Motor neuron (in vitro differentiated cells): ENCODE measurements around the gene ZYX. TPM values are rescaled to one million over a fixed set of nuclear protein-coding genes. Genes with fewer than 3 reads are reported as not detected.

Experiments used
- ATAC-seq, 8 experiments: fragments of 200-7000 bp; cut with Tn5 transposase; replicated peaks in 6 of 8; 2 replicates each; pipeline ENCODE4 v1.8.0; 2021; ENCODE audit warnings: mild to moderate bottlenecking in 8 of 8, moderate library complexity in 8 of 8
- H3K27ac ChIP-seq, 2 donors: fragments of 250-450 bp; sonication (Bioruptor Pico); 2 replicates each; pipeline ENCODE4 v1.9.0; 2021; ENCODE audit warnings: antibody characterized with exemption in 2 of 2, mild to moderate bottlenecking in 2 of 2, moderate library complexity in 1 of 2
- H3K4me1 ChIP-seq, 2 donors: fragments of 250-450 bp; sonication (Bioruptor Pico); replicated peaks in 1 of 2; 2 replicates each; pipeline ENCODE4 v1.6.1; 2021; ENCODE audit warnings: antibody characterized with exemption in 2 of 2, mild to moderate bottlenecking in 2 of 2, moderate library complexity in 1 of 2
- H3K4me3 ChIP-seq, 5 donors: fragments of 250-450 bp; sonication (Bioruptor Pico); 2 replicates each; pipeline ENCODE4 v1.9.0; 2021; ENCODE audit warnings: antibody characterized with exemption in 5 of 5, mild to moderate bottlenecking in 5 of 5, moderate library complexity in 4 of 5
- WGBS, 10 experiments: fragments of 450-650 bp; shearing (Covaris generic); methylation state at CpG; one replicate each; pipeline ENCODE4 v1.0.0; 2022; 5-methylcytosine and 5-hydroxymethylcytosine counted together
- in situ Hi-C, 9 experiments: fragments of 400-800 bp; cut with MboI; loops; one replicate each; pipeline ENCODE4 v1.15.0; 2021; ENCODE audit warnings: low sequenced_read_pairs in 9 of 9, low pct_unique_long_range_greater_than_20kb in 2 of 9; ENCODE audit not compliant: unreplicated experiment in 9 of 9
- total RNA-seq, 8 experiments: library from RNA; unstranded; fragments of 300-600 nt; gene quantifications; 2 replicates each; pipeline versions ENCODE4 v1.2.3 to v1.2.4, GENCODE V29; 2022

ZYX gene
- total RNA-seq, 8 experiments from 2014 or later: 15.5 to 110 (median 49.1) TPM

DNA sequence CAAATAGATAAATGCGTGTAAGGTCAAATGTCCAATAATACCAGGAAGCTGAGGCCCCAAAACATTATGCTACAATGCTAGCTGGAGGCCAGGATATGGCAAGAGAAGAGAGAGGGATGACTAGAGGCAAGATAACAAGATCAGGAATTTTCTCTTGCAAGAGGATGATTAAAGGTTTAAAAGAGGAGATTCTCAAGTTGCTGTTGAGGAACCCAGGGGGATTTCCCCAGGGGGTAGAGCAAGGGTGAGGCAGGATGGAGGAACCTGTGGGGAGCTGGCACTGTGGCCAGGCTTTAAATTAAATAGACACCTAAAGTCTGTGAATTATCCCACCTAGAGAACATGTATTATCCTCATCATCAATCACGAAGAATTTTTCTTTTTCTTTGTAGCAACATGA is 58.7 kb downstream of the ZYX start:
- ATAC-seq: no peak
- Histone ChIP-seq H3K4me1 (peaks cover 15 to 20% of the 10 kb centered on the region in 2 donors), H3K4me3 (no peak overlapping the region), H3K27ac (no peak overlapping the region)
- in situ Hi-C loops: loop anchor here in 1 of 9 experiments (25.0 kb wide), 1 partner anchor 428 kb away; no protein-coding TSS in a partner anchor
- 75 to 100% (median 93%) methylated on average over 1 to 2 of the region's 2 CpGs for WGBS, 10 experiments

Other genes with a start within 250 kb of the ZYX start
- not detected for gene PIP, start 249.3 kb upstream of the ZYX start, total RNA-seq
- under 1 TPM in 5 of 8 experiments, not detected in 3; 0.28 to 0.45 (median 0.33) TPM for gene TAS2R39, start 197.9 kb upstream of the ZYX start, total RNA-seq
- under 1 TPM in 4 of 8 experiments, not detected in 4; 0.27 to 0.76 (median 0.57) TPM for gene TAS2R40, start 159.3 kb upstream of the ZYX start, total RNA-seq
- 100 to 1,000 TPM in 2 of 8 experiments, 10 to 100 TPM in 6; 18.0 to 189 (median 46.9) TPM for gene GSTK1, start 117.9 kb upstream of the ZYX start, total RNA-seq
- gene TMEM139, start 96.4 kb upstream of the ZYX start, total RNA-seq: 1 to 10 TPM in 7 of 8 experiments, under 1 TPM in 1; 0.51 to 4.5 (median 1.8) TPM
- gene CASP2, start 93.0 kb upstream of the ZYX start, total RNA-seq: 10 to 100 TPM; 10.5 to 26.0 (median 14.1) TPM
- under 1 TPM in 6 of 8 experiments, not detected in 2; 0.07 to 0.28 (median 0.15) TPM for gene CLCN1, start 65.2 kb upstream of the ZYX start, total RNA-seq
- gene FAM131B, start 18.6 kb upstream of the ZYX start, total RNA-seq: 10 to 100 TPM in 5 of 8 experiments, 1 to 10 TPM in 2, under 1 TPM in 1; 0.22 to 49.1 (median 34.2) TPM
- 1 to 10 TPM in 4 of 8 experiments, under 1 TPM in 4; 0.65 to 6.2 (median 0.98) TPM for gene EPHA1, start 27.5 kb downstream of the ZYX start, total RNA-seq
- gene TAS2R60, start 62.1 kb downstream of the ZYX start, total RNA-seq: not detected
- 1 to 10 TPM in 1 of 8 experiments, not detected in 7; 1.1 TPM for gene TAS2R41, start 96.5 kb downstream of the ZYX start, total RNA-seq
- gene CTAGE15, start 190.5 kb downstream of the ZYX start, total RNA-seq: under 1 TPM in 2 of 8 experiments, not detected in 6; 0.11 to 0.13 TPM
- 1 to 10 TPM in 4 of 8 experiments, under 1 TPM in 4; 0.18 to 2.6 (median 0.88) TPM for gene TCAF2, start 239.6 kb downstream of the ZYX start, total RNA-seq